HS-27A (cell line): Measurements from ENCODE around the gene TAC1.
"Not testable (repeated sequence)": the region's sequence is repeated elsewhere in the genome, so short reads cannot be mapped to it uniquely, and the experiment has no call there.

Experiments
- DNase-seq: peaks from one replicate; pipeline ENCODE4 v3.0.0-alpha.2; 2012; ENCODE audit warnings: low read depth, missing footprints

The TAC1 gene

GRCh38 chr7:97731736-97732564 is at the start of gene TAC1:
Gene TAC1, plus strand, starts transcription at chr7:97732086. Its CDS starts 527 bp downstream, at chr7:97732613.
- DNase-seq, result no peak

- no peak for DNase-seq
These were observed 45.9 kb upstream of the TAC1 start for GRCh38 chr7:97685952-97686351.

GRCh38 chr7:97693586-97693985 is 38.3 kb upstream of the TAC1 start:
- no peak for DNase-seq

- no peak for DNase-seq
These were observed 37.5 kb upstream of the TAC1 start for GRCh38 chr7:97694355-97694754.

GRCh38 chr7:97697396-97697795 is 34.5 kb upstream of the TAC1 start:
- no peak for DNase-seq

GRCh38 chr7:97722386-97722785 is 9.5 kb upstream of the TAC1 start:
- no peak for DNase-seq

- no peak for DNase-seq
These were observed 834 bp downstream of the TAC1 start for GRCh38 chr7:97732565-97733275.

- no peak for DNase-seq
These were observed 1.6 kb downstream of the TAC1 start for GRCh38 chr7:97733276-97734161.

GRCh38 chr7:97734255-97734654 is 2.4 kb downstream of the TAC1 start:
- no peak for DNase-seq

GRCh38 chr7:97735075-97735474 is 3.2 kb downstream of the TAC1 start:
- no peak for DNase-seq

- DNase-seq, result no peak
These were observed 16.6 kb downstream of the TAC1 start for GRCh38 chr7:97748482-97748881.

GRCh38 chr7:97751566-97751965 is 19.7 kb downstream of the TAC1 start:
- DNase-seq, result no peak

GRCh38 chr7:97752215-97752614 is 20.3 kb downstream of the TAC1 start:
- DNase-seq, result no peak

GRCh38 chr7:97757824-97758223 is 25.9 kb downstream of the TAC1 start:
- DNase-seq, result no peak

GRCh38 chr7:97770850-97771249 is 39.0 kb downstream of the TAC1 start:
- no peak for DNase-seq

- no peak for DNase-seq
These were observed 39.7 kb downstream of the TAC1 start for GRCh38 chr7:97771576-97771975.

- no peak for DNase-seq
These were observed 40.4 kb downstream of the TAC1 start for GRCh38 chr7:97772045-97772901.

- DNase-seq, result not testable (repeated sequence)
These were observed 54.5 kb downstream of the TAC1 start for GRCh38 chr7:97786398-97786797.
